Mesodermal cell (in vitro differentiated cells): ENCODE results near the gene ACSM2B. TPM values are rescaled to one million over a fixed set of nuclear protein-coding genes. Genes with fewer than 3 reads are reported as not detected.
"Not testable (repeated sequence)": the region's sequence is repeated elsewhere in the genome, so short reads cannot be mapped to it uniquely, and the experiment has no call there.

ENCODE experiments used
- H3K27ac ChIP-seq: 2 replicates; pipeline ENCODE4 v1.7.0; 2013; ENCODE audit warnings: mild to moderate bottlenecking, low read depth, low read length, moderate library complexity; ENCODE audit not compliant: severe bottlenecking
- H3K36me3 ChIP-seq: 2 replicates; pipeline ENCODE4 v1.7.1; 2013; ENCODE audit warnings: mild to moderate bottlenecking, low read length, moderate library complexity; ENCODE audit not compliant: control insufficient read depth, insufficient read depth
- H3K4me1 ChIP-seq: one replicate; pipeline ENCODE4 v1.7.1; 2013; ENCODE audit warnings: mild to moderate bottlenecking, low read length; ENCODE audit not compliant: insufficient read depth, control insufficient read depth, poor library complexity, severe bottlenecking
- H3K4me3 ChIP-seq: 2 replicates; pipeline ENCODE4 v1.7.0; 2013; ENCODE audit warnings: low read length, control low read depth, mild to moderate bottlenecking; ENCODE audit not compliant: insufficient read depth, poor library complexity, severe bottlenecking; ENCODE audit errors: extremely low read depth
- H3K9me3 ChIP-seq: 2 replicates; pipeline ENCODE4 v1.7.1; 2013; ENCODE audit warnings: mild to moderate bottlenecking, low read length, moderate library complexity; ENCODE audit not compliant: control insufficient read depth
- WGBS, 2 experiments: methylation state at CpG; one replicate each; pipeline ENCODE4 v1.1.5; 2013; ENCODE audit warnings: missing lambda C conversion rate in 2 of 2; ENCODE audit not compliant: insufficient coverage in 2 of 2; 5-methylcytosine and 5-hydroxymethylcytosine counted together
- polyA plus RNA-seq, 2 experiments: library from polyadenylated mRNA; stranded (reverse); fragments of 50-300 nt; gene quantifications; one replicate each; pipeline ENCODE4 v1.2.3, GENCODE V29; 2013

The ACSM2B gene
- not detected for polyA plus RNA-seq (2013, experiment 1 of 2)
- polyA plus RNA-seq (2013, experiment 2 of 2): not detected

GRCh38 chr16:20576145-20576544 lies at the start of gene ACSM2B:
Gene ACSM2B (minus strand): TSS chr16:20576367. CDS start chr16:20564845, 11,522 bp downstream.
- H3K27ac ChIP-seq, H3K9me3 ChIP-seq, H3K4me1 ChIP-seq, H3K4me3 ChIP-seq, H3K36me3 ChIP-seq: not testable (repeated sequence)
- no CpG with 5 or more reads among the region's 2 CpGs for WGBS, 2 experiments

- H3K36me3 ChIP-seq: no peaks in the 10 kb centered on the region
- H3K4me3 ChIP-seq: no peak overlapping the region
- H3K9me3 ChIP-seq: no peaks in the 10 kb centered on the region
- H3K4me1 ChIP-seq: no peaks in the 10 kb centered on the region
- H3K27ac ChIP-seq: no peak overlapping the region
- WGBS, 2 experiments: 94 to 95% methylated on average over 14 of the region's 18 CpGs
Observed at GRCh38 chr16:20624882-20625807, 49.0 kb upstream of the ACSM2B start.

GRCh38 chr16:20624205-20624604 lies 48.0 kb upstream of the ACSM2B start:
- no peaks in the 10 kb centered on the region for H3K4me1 ChIP-seq
- WGBS, 2 experiments: no CpG with 5 or more reads among the region's 1 CpG

GRCh38 chr16:20622498-20622870 lies 46.3 kb upstream of the ACSM2B start:
- Histone ChIP-seq H3K4me1 (no peaks in the 10 kb centered on the region), H3K36me3 (no peaks in the 10 kb centered on the region), H3K4me3 (no peak overlapping the region), H3K9me3 (no peaks in the 10 kb centered on the region), H3K27ac (no peak overlapping the region)

More at GRCh38 chr16:20624205-20624604, 48.0 kb upstream of the ACSM2B start:
- no peak overlapping the region for H3K27ac ChIP-seq
- no peaks in the 10 kb centered on the region for H3K36me3 ChIP-seq
- no peak overlapping the region for H3K4me3 ChIP-seq
- no peaks in the 10 kb centered on the region for H3K9me3 ChIP-seq

GRCh38 chr16:20621406-20621805 lies 45.2 kb upstream of the ACSM2B start:
- Histone ChIP-seq H3K4me3 (no peak overlapping the region), H3K4me1 (no peaks in the 10 kb centered on the region), H3K36me3 (no peaks in the 10 kb centered on the region), H3K9me3 (no peaks in the 10 kb centered on the region), H3K27ac (no peak overlapping the region)
- WGBS, 2 experiments: 90 to 91% methylated on average over 2 to 6 of the region's 6 CpGs

GRCh38 chr16:20620770-20621169 lies 44.6 kb upstream of the ACSM2B start:
- Histone ChIP-seq H3K9me3 (no peaks in the 10 kb centered on the region), H3K36me3 (no peaks in the 10 kb centered on the region), H3K4me1 (no peaks in the 10 kb centered on the region), H3K27ac (no peak overlapping the region), H3K4me3 (no peak overlapping the region)
- WGBS, 2 experiments: 82 to 100% methylated on average over 3 of the region's 3 CpGs

GRCh38 chr16:20620003-20620402 lies 43.8 kb upstream of the ACSM2B start:
- Histone ChIP-seq H3K27ac (no peak overlapping the region), H3K9me3 (no peaks in the 10 kb centered on the region), H3K36me3 (no peaks in the 10 kb centered on the region), H3K4me3 (no peak overlapping the region), H3K4me1 (no peaks in the 10 kb centered on the region)
- WGBS, 2 experiments: 86 to 95% methylated on average over 2 of the region's 2 CpGs

- Histone ChIP-seq H3K36me3 (no peaks in the 10 kb centered on the region), H3K27ac (no peak overlapping the region), H3K4me1 (no peaks in the 10 kb centered on the region), H3K9me3 (no peaks in the 10 kb centered on the region), H3K4me3 (no peak overlapping the region)
- WGBS, 2 experiments: 50 to 57% methylated on average over 1 of the region's 1 CpG
Observed at GRCh38 chr16:20617271-20617670, 41.1 kb upstream of the ACSM2B start.

- no peaks in the 10 kb centered on the region for H3K4me1 ChIP-seq
- H3K27ac ChIP-seq: no peak overlapping the region
- H3K36me3 ChIP-seq: no peaks in the 10 kb centered on the region
- H3K4me3 ChIP-seq: no peak overlapping the region
- no peaks in the 10 kb centered on the region for H3K9me3 ChIP-seq
- 72 to 75% methylated on average over 3 of the region's 3 CpGs for WGBS, 2 experiments
Observed at GRCh38 chr16:20614186-20615141, 38.3 kb upstream of the ACSM2B start.

GRCh38 chr16:20613481-20614185 lies 37.5 kb upstream of the ACSM2B start:
- Histone ChIP-seq H3K36me3 (no peaks in the 10 kb centered on the region), H3K4me3 (no peak overlapping the region), H3K4me1 (no peaks in the 10 kb centered on the region), H3K9me3 (no peaks in the 10 kb centered on the region), H3K27ac (no peak overlapping the region)
- 86 to 95% methylated on average over 7 of the region's 7 CpGs for WGBS, 2 experiments
